Mammary epithelial cell (primary cell): Measurements from ENCODE around the gene ALPG.

Experiments
- CTCF ChIP-seq, 2 donors: IDR thresholded peaks in 1 of 2; conservative IDR thresholded peaks in 1 of 2; 2 replicates each; pipeline ENCODE4 v1.5.1; 2011 to 2012; ENCODE audit warnings: inconsistent platforms in 2 of 2, low read length in 2 of 2, mild to moderate bottlenecking in 2 of 2, control low read depth in 1 of 2, low read depth in 1 of 2; ENCODE audit not compliant: insufficient read depth in 1 of 2; ENCODE audit errors: extremely low read depth in 1 of 2
- EZH2 ChIP-seq: IDR thresholded peaks from 2 replicates; pipeline ENCODE4 v1.6.1; 2012; ENCODE audit warnings: low read length, inconsistent platforms, borderline replicate concordance

- TF ChIP-seq EZH2 (no peak), CTCF (conservative IDR thresholded peaks at IDR 0.05 in 1 of 2, IDR thresholded peaks at IDR 0.05 in 1 of 2; ENCODE audit: extremely low read depth in 1 of 2, insufficient read depth in 1 of 2, low read depth in 1 of 2, low read length in 2 of 2) (no peak)
Measured at GRCh38 chr2:232418466-232419244, 12.0 kb downstream of the ALPG start.
